ENCODE data around the gene SGCA.

Gene SGCA

DNA sequence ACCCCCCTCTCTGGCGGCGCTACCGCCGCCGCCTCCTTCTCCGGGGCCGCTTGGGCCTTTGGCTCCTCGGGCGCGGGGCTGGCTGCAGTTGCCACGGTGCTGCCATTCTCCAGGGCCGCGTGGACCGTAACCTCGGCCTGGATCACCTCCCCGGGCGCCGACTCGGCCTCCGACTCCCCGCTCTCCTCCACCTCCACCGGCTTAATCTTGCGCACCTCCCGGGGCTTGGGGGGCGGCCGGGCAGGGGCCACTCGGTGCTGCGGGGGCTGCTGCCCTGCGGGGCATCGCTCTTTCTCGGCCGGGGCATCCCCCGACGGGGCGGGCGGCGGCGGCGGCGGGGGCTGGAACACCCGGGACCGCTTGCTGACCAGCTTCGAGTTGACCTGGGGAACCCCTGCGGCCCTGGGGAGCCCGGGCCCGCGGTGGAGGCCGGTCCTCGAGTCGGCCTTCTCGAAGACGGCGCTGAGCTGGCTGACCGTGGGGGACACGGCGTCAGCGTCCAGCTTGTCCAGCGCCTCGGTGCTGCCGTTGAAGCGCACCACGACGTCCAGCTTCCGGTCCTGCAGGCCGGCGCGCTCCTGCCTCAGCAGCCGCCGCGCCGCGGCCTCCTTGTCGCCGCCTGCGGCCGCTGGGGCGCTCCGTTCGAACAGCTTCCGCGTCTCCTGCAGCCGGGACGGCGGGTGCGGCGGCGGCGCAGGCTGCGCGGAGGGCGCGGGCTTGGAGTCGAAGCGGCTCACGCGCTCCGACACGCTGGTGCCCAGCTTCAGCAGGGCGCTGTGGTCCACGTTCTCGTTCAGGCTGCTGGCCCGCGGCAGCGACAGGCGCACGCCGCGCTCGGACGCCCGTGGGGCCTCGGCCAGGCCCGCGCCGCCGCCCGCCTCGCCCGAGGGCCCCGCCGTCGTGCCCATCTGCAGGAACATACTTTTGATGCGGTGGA lies 16.1 kb upstream of the SGCA start:
- DNase-seq: peak; percentile 69

- DNase-seq: no peak
These were observed 15.3 kb upstream of the SGCA start, which contains the start of gene PPP1R9B for GRCh38 chr17:50150354-50151040. Gene PPP1R9B (minus strand): TSS chr17:50150677. CDS start chr17:50150513, 164 bp downstream.

DNA sequence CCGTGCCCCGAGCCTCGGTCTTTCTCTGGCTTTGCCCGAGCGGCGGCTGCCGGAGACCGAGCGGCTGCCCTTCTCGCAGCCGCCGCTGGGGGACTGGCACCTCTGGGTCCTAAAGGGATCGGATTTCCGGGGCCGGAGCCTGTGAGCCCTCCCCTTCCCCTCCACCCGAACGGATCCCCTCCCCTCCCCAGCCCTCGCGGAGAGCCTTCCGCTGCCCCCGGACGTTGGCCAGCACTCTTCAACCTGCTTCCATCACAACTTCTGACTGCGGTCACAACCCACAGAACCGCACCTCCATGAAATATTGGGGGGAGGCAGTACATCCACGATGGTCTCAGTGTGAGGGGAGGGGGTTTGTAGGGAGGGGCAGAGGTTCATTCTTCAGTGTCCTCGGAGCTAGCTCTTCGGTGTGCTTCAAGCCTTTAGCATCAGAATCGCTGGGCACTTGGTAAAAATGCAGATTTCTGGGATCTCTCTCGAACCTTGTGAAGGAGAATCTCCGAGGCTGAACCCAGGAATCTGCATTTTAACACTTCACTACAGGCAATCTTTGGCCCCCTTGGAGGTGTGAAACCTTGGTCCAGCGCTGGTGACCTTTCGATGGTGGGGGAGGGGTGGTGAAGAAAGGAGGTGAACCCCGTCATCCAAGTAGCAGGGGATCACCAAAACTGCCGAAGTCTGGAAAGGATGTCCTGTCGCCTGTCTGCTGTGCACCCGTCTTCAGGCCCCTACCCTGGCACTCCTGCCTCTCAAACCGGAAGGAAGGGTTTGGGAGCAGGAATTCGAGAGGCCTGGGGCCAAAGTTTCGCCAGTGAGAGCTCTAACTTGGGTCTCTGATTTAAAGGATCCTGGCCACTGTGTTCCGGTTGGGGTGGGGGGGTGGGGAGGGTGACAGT lies 14.5 kb upstream of the SGCA start:
- peak; percentile 87 for DNase-seq

DNA sequence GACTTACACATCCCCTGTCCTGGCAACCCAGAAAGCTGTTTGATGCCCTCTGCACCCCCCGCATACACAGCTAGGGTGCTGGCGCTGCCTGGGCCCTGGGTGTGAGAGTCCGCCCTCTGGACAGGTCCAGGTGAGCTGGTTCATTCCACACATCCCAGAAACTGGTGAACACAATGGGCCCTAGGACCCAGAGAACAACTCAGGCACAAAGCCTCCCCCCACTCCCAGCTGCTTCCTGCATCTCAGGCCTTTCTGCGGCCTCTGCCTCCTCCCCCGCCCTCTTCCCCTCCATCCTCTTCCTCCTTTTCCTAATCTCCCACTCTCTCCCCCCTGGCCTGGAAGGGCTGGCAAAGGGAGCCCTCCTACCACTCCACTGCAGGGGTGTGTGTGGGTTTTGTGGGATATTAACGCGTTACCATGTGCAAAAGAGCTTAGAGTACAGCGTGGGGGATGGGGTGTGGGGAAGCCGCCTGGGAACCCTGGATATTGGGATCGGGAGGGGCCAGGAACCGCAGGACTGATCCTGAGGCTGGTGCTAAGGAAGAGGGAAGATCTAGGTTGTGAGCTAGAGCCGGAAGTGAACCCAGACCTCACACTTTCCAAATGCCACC lies 13.8 kb upstream of the SGCA start:
- no peak for DNase-seq

GRCh38 chr17:50152736-50153135 lies 13.1 kb upstream of the SGCA start:
- no peak for DNase-seq

- no peak for DNase-seq
These were observed 11.9 kb upstream of the SGCA start for GRCh38 chr17:50153650-50154575.

DNA sequence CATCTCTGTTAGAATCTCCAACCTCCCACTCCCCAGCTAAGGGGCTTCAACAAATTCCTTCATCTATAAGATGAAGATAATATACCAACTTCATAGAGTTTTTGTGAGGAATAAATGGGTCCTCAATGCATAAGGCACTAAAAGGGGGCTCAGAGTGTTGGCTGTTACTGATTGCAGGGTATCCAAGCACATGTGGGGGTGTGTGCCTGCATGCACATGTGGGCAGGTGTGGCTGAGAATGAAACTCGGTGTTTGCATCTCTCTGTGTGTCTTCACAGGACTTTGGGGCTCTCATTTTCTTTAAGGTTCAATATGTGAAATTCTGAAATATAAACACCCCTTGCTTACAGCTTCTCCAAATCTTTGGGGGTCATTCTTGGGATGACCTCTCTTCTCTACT lies 11.2 kb upstream of the SGCA start:
- no peak for DNase-seq

DNA sequence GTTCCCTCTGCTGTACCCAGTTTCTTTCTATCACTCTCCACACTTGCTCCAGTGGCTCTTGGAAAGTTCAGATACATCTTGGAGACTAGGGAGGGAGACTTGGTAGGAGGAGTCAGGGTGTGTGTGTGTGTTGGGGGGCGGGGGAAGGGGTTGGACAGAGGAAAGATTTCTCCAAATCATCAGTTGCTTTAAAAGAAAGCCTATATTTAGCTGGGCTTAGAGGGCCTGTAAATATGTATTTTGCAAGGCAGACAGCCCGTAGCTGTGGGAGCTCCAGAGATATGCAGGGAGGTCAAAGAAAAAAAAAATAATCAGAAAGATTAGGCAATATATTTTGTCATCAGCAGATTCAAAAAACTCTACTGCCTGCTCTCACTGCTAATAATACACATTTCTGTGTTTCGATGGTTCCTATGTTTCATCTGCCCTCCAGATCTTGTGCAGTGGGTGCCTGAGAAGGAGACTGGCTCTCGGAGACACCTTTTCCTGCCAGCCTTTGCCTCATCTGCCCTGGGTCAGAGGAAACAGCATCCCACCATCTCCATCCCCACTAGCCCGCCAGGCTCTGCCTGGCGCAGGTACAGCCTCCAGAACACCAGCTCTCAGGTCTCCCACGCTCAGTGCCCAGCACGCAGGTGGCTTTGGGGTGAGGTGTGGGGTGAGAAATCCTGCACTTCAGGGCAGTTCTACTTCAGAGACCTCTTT lies 10.5 kb upstream of the SGCA start:
- no peak for DNase-seq

GRCh38 chr17:50157891-50158290 lies 7.9 kb upstream of the SGCA start:
- DNase-seq: no peak

- DNase-seq: peak; percentile 95
These were observed 4.5 kb upstream of the SGCA start for GRCh38 chr17:50161023-50161910.

GRCh38 chr17:50161911-50162288 lies 3.9 kb upstream of the SGCA start:
- no peak for DNase-seq

DNA sequence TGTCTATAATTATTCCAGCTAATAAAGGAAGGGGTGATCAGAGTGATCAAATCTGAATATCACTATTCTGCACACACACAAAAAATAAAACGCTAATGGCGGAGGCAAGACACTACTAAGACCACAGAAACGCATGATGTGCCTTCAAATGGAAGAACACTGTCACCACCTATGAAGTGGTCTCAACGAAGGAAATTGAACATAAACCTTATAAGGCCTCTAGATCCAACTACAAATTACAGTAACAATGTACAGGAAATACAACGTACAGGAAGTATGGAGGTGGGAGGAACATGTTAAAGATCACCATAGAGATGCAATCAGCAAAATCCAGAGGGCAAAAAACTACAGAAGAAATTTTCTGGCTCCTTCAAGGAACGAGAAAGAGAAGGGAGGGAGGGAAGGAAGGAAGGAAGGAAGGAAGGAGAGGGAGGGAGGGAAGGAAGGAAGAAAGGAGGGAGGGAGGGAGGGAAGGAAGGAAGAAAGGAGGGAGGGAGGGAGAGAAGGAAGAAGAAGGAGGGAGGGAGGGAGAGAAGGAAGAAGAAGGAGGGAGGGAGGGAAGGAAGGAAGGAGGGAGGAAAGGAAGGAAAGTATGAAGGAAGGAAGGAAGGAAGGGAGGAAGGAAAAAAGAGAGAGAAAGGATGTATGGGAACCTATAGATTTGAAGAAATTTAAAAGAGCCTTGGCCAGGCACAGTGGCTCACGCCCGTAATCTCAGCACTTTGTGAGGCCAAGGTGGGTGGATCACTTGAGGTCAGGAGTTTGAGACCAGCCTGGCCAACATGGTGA lies 3.1 kb upstream of the SGCA start:
- no peak for DNase-seq

DNA sequence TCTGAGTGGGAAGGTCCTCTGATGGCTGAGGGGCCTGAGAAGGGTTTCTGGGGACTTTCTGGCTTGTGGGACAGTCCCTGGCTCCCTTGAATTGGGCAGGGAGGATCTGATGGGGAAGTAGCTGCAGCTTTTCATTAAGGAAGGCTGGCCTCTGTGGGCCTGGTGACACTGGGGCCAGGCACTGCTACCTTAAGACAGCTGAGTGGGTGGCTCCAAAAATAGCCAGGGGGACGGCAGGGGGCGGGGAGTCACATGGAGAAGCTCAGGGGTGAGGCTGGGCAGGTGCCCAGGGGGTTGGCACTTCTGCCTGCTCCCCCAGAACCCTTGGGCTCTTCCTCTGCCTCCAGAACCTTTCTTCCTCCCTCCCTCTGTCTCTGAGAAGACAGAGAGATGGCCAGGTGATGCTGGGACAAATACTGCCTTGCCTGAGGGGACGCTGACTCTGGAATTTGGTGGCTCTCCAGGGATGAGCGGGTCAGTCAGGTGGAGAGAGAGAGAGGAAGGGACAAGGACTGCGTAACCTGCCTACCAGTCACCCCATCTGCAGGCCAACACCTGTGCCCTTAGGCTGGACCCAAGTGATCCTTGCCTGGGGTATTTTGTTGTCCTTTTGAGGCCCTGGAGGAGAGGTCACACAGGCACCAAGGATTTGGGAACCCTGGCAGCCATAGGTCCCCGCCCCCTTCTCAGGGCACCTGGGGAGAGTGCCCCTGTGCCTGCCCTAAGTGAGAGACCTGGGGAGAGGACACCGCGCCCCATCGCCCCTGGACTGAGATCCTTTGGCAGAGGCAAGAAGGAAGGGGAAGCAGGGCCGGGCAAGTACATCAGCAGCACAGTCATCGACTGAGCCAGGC lies 1.7 kb upstream of the SGCA start:
- no peak for DNase-seq

- no peak for DNase-seq
These were observed 1.2 kb upstream of the SGCA start for GRCh38 chr17:50164697-50164988.

DNA sequence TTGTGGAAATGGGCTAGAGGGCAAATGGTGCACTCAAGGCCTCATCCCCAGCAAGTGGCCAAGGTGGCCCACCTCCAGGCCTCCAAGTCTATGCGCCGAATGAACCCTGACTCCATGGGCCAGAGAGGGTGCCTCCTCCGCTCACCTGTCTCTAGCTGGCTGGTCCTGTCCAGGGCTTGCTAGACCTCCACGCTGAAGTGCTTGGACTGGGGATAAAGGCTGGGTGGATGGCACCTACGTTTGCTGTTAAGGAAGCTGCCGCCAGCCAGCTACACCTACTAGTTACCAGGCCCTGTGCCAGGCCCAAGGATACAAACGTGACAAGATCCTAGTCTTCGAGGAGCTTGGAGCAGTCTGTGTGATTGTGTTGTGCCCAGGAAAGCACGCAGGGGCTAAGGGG lies 739 bp upstream of the SGCA start:
- no peak for DNase-seq

DNA sequence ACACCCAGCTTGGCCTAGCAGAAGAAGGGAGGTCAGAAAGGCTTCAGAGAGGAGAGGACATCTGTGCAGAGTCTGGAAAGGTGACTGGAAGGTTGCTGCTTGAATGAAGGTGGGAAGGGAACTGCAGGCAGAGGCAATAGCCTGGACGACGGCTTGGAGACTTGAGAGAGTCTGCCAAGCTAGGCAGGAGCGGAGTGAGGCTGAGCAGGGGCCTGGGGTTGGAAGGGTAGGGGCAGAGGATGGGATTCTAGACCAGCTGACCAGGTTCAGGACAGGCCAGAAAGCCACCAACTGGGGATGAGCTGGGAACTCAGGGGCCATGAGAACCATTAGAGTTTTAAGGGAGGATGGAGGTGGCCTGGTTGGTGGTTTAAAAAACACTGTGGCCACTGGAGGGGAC lies 339 bp upstream of the SGCA start:
- no peak for DNase-seq

- no peak for DNase-seq
These were observed 845 bp downstream of the SGCA start for GRCh38 chr17:50166518-50167181.

GRCh38 chr17:50167371-50167770 lies 1.6 kb downstream of the SGCA start:
- no peak for DNase-seq
